ENCODE measurements around the gene CCR6.

Gene CCR6

GRCh38 chr6:167119670-167120582, 3.0 kb upstream of the CCR6 start:
- no peak for DNase-seq (ENCODE audit: low read depth)

GRCh38 chr6:167120583-167120903, 2.4 kb upstream of the CCR6 start:
- no peak for DNase-seq (ENCODE audit: low read depth)

- no peak for DNase-seq (ENCODE audit: low read depth)
Measured at GRCh38 chr6:167121335-167121841, 1.5 kb upstream of the CCR6 start.

- DNase-seq (ENCODE audit: low read depth): no peak
Measured at GRCh38 chr6:167122041-167122826, 662 bp upstream of the CCR6 start.

GRCh38 chr6:167124753-167125152, 1.9 kb downstream of the CCR6 start:
- DNase-seq (ENCODE audit: low read depth): no peak

GRCh38 chr6:167125410-167125809, 2.5 kb downstream of the CCR6 start:
- no peak for DNase-seq (ENCODE audit: low read depth)

GRCh38 chr6:167125855-167126349, 3.0 kb downstream of the CCR6 start:
- DNase-seq (ENCODE audit: low read depth): no peak

GRCh38 chr6:167127785-167128531, 5.1 kb downstream of the CCR6 start:
- no peak for DNase-seq (ENCODE audit: low read depth)

- DNase-seq (ENCODE audit: low read depth): no peak
Measured at GRCh38 chr6:167129159-167129558, 6.3 kb downstream of the CCR6 start.

GRCh38 chr6:167129562-167129961, 6.7 kb downstream of the CCR6 start:
- no peak for DNase-seq (ENCODE audit: low read depth)

GRCh38 chr6:167130008-167130677, 7.2 kb downstream of the CCR6 start:
- no peak for DNase-seq (ENCODE audit: low read depth)

- DNase-seq (ENCODE audit: low read depth): no peak
Measured at GRCh38 chr6:167130712-167131684, 8.1 kb downstream of the CCR6 start.

- DNase-seq (ENCODE audit: low read depth): no peak
Measured at GRCh38 chr6:167134448-167135328, 11.8 kb downstream of the CCR6 start.

- DNase-seq (ENCODE audit: low read depth): no peak
Measured at GRCh38 chr6:167136376-167136775, 13.5 kb downstream of the CCR6 start.

GRCh38 chr6:167137081-167137480, 14.2 kb downstream of the CCR6 start:
- no peak for DNase-seq (ENCODE audit: low read depth)

GRCh38 chr6:167137881-167138280, 15.0 kb downstream of the CCR6 start:
- DNase-seq (ENCODE audit: low read depth): no peak

GRCh38 chr6:167139761-167140160, 16.9 kb downstream of the CCR6 start:
- DNase-seq (ENCODE audit: low read depth): no peak

- DNase-seq (ENCODE audit: low read depth): no peak
Measured at GRCh38 chr6:167140589-167141474, 17.9 kb downstream of the CCR6 start.

Data from stimulated activated CD8-positive, alpha-beta memory T cell treated with anti-CD3 and anti-CD28 coated beads, Interleukin-7, amount 100 ng/mL, for 24 hours (primary cell).